Measurements from ENCODE around the gene AFF3.

The AFF3 gene

DNA sequence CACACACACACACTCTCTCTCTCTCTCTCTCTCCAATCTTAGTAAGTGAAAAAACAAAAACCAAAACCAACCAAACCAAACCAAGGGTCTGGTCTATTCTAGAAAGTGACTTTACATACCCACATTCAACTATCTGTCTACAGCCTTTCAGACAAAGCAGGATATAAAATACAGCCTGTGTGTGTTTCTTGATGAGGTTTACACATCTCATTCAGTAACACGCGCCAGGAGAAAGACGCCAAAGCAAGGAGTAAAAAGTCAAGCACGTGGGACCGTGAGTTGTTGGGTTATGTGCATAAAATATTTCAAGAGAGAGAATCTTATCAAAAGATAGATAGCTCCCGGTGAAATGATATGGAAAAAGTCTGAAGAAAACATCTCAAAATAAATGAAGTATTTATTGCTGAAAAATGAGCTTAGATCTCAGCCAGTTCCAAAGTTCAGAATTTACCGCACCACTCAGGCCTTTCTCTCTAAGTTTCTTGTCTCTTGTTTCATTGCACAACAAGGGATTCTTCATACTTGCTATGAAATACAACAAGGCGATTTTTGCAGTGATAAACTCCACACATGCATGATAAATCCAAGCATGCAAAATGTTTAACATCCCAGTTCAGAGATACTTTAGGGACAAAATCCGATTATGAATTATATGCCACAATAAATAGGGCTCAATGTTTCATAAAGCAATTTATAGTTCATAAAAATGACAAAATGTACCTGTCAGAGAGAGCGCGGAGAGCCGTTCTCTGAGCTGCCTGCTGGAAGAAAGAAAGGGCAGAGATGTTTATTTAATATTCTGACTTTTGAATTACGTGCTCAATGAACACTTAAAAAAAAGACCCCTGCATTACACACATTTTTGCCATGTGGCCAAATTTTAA lies 493.2 kb downstream of the AFF3 start:
- DNase-seq: no peak

DNA sequence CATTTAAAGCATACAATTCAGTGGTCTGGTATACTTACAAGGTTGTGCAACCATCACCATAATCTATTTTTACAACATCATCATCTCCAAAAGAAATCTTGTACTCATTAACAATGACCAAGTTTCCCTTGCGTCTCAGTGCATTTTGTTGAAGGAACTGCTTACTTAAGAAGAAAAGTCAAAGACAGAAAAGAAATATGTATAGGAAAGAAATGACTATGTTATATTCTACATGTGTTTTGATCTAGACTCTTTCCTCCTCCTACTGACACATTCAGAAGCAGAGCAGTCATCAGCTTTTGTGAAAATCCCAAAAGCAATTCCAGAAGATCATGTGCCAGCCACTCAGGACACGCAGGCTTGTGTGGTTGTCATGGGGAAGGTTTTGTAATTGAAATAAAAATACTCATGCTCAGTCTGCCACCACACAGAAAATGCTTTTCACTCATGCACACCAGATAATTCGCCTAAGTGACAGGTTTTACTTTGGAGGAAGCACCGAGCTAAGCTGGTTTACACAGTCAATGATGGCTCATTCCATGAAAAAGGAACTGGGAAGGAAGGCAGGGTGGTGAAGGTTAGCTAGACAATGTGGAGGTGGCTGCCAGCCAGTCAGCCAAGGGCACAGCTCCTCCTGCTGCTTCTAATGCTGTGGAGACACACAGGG lies 494.1 kb downstream of the AFF3 start:
- DNase-seq: peak; percentile 1

DNA sequence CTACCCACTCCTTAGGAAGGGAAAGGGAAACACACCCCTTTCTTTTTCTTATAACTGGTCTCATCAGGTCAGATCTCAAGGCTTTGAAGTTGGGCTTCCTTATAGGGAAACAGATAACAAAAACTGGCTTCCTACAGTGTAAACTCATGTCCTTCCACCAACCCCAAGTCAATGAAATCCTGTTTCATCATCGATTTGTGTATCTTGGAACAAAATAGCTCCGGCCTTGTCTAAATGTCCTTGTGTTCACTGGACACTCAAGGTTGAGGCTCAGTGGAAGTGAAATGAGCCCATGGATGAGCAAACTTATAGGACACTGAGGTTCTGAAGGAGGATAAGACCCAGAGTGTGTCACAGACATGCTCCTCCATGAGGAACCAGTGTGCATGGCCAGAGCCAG lies 496.4 kb downstream of the AFF3 start:
- DNase-seq: no peak

DNA sequence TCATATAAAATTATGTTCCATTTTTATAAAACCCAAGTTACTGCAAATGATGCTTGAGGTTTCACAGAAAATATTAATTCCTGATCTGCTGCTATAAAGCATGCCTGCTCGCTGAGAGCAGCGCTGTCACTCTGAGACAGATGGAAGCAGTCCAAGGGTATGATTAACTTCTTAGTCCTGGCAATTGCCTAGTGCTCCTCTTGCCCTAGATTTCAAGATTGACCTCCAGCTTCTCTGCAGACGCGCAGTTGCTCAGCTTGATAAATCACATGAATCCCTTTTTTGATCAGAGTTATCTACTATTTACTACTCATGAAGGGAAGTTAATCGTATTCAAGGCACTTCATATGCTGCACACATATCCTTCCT lies 498.0 kb downstream of the AFF3 start:
- no peak for DNase-seq

DNA sequence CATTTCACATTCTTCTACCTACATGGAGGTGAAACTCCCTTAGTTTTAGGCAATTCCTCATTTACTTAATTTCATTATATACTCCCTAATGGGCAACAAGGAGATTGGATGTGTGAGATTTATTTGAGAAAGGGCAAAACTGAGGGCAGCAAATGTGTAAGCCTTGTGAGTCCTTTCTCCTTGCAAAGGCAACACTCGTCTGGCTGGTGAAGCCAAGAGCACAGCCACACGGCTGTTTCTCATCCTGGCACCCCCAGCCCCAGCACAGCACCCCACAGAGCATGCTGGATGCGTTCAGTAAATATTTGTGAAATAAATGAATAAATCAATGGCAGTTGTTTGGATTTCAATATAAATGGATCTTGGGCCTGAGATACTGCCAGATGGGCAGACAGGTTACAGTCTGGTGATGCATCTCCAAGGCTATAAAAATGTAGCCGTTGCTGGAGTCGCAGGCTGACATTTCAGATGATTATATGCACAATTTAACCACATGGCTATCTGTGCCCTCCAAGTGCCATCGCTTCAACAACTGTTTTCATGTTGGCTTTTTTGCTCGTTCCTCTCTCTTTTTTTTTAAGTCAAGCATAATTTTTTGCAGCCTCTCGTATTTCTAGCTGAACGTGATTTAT lies 498.5 kb downstream of the AFF3 start:
- DNase-seq: no peak

DNA sequence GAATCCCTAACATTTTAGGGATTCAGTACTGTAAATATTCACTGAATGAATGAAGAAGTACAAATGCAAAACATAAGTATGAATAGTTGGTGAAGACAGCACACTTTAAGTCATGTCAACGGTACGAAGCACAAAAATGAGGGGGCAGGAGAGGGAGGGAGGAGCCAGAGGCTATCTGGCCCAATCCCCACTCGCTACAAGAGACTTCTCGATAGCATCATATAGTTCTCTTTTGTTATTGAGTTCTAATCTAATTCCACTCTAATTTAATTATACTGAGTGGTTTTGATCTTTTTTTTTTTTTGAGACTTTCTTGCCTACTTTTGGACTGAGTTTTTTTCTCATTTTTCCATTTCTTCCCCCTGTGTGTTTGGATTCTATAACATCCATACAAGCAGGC lies 500.4 kb downstream of the AFF3 start:
- DNase-seq: no peak

DNA sequence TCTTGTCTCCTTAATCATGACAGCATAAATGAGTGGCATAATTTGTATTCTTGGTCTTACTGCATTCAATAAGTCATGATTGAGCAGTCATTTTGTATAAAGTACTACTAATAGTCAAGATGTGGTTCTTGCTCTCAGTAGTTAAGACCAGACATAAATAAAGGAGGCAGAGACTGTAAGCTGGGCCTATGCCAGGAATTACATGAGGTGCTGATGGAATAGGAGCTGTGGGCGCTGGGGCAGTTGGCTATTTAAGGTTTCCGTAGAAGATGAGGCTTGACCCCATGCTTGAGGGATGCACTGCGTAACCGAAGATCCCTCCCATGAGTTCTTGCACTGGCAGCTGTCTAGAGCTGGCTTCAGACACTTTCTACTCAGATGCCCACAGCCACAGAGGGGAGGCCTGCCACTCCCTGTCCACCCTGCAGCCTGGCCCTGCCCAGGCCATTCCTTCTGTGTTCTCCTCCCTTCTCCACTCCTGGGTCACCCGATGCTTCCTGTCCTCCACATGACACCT lies 501.7 kb downstream of the AFF3 start:
- no peak for DNase-seq

DNA sequence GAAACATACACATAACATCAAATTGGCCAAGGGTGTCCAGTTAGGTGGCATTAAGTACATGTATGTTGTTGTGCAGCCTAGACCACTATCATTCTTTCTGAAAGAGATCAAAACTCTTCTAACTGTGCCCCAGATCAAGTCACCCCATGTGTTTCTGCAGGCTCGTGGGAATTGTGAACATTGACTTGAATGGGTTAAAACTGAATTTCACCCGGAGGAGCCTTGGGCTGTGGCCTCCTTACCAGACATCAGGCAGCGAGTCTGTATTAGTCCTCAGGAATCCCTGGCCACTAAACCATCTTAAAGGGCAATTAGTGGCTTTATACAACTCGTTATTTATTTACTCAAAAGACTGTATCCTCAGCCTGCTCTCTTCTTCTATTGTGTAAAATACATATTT lies 503.6 kb downstream of the AFF3 start:
- no peak for DNase-seq

DNA sequence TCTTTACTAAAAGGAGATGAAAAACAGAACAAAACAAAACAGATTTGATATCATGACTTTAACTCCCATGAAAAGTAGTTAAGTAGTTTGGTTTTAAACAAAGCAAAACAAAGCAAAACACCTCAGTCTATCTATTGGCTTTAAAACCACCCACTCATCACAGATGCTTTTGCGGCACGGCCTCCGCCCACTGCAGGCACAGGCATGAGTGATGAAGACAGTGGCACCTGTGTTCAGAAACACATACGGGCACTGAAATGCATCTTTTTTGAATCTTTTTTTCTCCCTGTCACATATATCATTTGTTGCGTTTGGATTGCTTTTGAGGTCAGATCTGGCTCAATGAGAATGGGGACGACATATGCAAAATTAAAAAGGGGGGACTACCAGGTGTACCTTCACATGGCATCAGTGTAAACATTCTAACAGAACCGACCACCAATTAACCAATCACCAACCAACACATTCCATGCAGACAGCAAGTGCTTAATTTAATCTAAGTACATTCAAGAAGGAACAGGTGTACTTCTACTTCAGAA lies 505.2 kb downstream of the AFF3 start:
- DNase-seq: no peak

DNA sequence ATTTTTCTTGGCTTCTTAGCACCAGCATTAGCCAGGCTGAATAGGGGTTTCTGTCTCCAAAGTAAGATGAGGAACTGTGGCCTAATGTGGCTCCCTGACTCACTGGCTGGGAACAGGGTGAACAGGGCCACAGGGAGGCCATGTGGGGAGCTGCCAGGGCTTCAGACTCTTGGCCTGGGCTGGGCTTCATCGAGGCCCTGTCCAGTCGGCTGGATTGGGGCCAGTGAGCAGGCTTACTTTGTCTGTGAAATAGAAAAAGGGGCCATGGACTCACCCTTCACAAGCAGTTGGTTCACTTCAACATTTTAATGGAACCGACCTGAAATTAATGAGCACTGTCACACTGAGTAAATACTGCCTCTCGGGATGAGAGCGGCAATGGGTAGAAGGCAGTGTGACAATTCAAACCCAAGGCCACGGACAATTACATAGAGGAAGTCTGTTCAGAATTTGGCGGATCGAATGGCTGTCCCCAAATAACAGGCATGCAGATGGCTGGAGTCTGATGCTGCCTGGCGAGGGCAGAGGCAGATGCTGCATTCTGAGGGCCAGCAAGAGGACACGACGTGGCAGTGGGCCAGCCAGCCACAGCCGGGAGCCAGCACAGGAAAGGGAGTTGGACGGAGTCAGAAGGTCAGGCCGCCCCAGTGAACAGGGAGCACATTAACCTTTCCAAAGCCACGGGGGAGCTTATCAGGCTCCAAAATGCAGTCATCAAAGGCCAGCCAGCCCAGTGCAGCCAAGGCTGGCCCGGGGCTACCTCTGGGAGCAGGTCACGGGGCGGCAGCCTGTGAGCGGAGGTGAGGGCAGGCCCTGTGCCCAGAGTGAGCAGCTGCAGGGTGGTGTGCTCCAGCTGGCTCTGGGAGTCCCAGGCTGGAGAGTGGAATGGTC lies 506.0 kb downstream of the AFF3 start:
- no peak for DNase-seq

DNA sequence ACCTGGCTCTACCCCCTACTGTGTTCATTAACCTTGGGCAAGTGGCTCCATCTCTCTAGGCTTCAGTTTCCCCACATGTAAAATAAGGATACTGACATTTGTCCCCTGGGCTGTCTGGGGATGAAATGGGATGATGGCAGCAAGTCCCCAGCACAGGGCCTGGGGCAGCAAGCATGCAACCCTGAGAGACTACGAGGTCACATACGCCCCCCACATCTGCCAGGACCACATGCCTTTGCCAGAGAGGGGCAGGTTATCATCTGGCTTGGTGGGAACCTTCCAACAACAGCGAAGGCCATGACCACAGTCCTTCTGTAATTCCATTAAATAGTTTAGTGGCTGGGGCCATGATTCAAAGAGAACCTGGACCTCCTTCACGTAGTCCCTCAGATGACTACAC lies 506.7 kb downstream of the AFF3 start:
- no peak for DNase-seq

DNA sequence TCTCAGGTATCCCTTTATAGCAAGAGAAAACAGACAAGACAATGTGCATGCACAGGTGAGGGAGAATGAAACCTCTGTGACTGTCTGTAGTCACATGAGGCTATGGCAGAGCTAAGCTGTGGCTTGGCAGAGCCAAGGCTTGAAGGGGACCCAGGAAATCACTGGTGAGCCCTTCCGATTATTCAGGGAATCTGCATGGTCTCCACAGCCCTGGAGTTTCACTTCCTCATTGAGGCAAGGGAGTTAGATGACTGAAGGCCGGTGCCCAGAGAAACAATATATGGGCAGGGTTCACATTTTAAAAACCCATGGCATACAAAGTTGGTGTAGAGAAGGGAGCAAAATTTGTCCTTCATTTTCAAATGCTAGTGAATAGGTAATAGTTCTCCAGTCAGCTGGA lies 508.2 kb downstream of the AFF3 start:
- no peak for DNase-seq

DNA sequence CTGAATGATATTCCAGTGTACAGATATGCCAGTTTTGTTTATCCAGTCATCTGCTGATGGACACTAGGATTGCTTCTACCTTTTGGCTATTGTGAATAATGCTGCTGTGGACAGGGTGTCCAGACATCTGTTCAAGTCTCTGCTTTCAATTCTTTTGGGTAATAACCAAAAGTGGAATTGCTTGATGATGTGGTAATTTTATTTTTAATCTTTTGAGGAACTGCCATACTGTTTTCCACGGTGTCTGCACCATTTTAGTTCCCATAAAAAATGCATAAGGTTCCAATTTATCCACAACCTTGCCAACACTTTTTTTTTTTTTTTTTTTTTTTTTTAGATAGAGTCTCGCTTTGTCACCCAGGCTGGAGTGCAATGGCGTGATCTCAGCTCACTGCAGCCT lies 510.7 kb downstream of the AFF3 start:
- DNase-seq: no peak

DNA sequence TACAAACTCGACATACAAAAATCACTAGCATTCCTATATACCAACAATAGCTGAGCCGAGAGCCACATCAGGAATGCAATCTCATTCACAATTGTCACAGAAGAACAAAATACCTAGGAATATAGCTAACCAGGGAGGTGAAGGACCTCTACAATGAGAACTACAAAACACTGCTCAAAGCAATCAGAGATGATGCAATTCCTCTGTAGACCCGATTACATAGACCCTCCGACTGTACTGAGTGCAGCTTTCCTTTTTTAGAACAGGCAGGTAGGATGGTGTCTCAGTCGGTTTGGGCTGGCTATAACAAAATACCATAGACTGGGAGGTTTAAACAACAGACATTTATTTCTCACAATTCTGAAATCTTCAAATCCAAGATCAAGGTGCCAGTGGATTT lies 513.1 kb downstream of the AFF3 start:
- no peak for DNase-seq

DNA sequence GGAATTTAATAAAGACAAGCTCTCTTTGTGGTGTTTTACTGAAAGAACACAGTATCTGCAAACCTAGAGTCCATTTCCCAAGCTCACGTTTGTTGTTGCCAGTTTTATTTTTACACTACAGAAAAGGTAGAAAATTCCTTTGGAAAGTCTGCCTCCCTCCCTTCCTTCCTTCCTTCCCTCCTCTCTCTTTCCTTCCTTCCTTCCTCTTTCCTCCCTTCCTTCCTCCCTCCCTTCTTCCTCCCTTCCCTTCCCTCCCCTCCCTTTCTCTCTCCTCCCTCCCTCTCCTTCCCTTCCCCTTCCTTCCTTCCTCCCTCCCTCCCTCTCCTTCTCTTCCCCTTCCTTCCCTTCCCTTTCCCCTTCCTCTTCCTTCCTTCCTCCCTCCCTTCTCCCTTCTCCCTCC lies 516.2 kb downstream of the AFF3 start:
- DNase-seq: no peak

DNA sequence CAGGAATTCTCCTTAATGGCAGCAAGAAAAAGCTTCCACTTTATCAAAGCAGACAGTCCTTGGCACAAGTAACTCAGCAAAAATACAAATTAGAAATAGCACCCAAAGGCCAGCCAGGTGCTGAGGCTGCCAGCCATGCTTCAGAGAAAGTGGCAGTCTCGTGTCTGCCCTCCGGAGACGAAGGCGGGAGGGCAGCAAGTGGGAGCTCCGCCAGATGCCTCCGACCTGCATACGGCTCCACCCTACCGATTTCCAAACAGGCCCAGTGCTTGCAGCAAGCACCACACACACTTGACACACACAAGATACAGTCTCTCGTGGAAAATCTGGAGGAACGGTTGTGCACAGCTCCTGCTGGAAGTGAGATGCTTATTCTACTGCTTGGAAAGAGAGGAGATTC lies 517.7 kb downstream of the AFF3 start:
- DNase-seq: no peak

DNA sequence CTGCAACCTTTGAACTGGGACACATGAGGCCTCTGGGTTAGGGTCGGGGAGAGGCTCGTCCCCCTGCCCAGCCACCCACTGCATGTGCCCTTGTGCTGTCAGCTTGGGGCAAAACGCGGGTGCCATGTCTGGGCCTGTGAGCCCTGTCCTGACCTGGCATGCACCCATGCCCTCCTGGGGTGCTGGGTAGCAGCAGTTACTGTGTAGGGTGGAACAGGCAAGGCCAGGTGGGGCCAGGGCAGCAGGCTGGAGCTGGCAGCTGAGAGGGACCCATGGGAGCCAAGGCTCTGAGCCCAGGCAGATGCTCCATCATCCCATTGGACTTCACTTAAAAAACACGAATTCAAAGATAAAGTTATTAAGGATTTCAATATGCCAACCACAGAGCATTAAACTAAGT lies 518.8 kb downstream of the AFF3 start:
- no peak for DNase-seq

DNA sequence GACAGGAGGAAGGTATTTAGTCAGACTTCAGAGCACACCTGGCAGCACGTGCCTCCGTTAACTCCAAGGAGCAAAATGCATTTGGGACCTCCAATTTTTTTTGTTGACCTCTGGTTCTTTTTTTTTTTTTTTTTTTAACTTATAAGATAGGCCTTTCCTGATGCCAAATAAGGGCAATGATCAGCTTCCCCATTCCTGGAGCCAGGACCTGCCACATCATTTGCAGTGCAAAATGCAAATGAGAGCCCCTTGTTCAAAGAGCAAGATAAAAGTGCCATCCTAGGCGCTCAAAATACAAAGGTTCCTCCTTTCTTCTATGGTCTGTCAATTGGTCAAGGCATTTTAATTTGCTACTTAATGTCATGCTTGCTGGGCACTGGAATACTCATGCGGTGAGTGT lies 519.4 kb downstream of the AFF3 start:
- no peak for DNase-seq

DNA sequence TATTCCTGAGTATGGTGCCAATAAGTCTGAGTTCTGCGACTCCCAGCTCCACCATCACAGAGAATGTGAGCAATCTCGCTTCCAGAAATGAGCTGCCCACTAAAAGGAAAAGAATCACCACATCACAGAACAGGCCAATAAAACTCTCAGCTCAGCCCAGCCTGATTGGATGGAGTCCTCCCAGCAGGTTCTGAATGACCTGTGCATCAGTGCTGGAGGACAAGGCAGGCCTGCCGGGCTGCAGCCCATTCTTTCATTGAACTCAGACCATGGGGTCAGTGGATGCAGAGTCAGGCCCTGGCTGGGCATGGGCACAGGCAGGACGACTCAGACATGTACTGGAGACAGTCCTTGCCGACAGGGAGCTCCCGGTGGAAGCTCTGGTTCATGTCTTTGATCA lies 519.9 kb downstream of the AFF3 start:
- no peak for DNase-seq

DNA sequence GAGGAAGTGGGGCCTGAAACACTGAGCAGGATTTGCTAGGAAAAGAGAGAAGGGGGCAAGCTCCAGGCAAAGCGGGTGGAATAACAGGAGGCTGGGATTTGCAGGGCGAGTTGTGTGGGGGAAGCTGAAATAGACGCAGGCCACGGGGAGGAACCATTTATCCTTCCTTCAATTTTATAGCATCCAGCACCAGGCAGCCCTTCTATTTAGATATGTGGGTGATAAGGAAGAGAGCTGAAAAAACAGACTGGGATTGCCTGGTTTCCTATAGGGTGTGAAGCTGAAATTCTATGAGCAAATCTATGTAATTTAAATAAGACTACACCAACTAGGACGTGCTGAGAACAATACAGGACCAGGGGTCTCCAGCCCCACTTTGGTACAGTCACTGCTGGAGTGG lies 520.6 kb downstream of the AFF3 start:
- DNase-seq: no peak

DNA sequence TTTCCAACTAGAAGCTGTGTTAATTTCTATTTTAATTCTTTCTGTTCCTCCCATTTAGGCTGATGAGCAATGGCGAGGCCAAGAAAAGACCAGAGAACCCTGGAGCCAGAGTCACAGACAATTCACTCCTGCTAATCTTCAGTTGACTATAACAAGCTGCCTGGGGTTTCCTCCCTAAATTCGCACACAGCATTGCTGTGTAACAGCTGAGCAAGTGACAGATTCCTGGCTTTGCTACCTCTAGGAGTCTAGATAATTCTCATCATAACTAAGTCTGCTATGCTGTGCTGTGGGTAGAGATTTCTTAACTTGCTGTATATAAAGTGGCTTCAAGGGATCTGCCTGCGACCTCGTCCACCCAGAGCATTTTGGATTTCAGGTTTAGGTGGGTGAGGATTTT lies 521.3 kb downstream of the AFF3 start:
- no peak for DNase-seq

DNA sequence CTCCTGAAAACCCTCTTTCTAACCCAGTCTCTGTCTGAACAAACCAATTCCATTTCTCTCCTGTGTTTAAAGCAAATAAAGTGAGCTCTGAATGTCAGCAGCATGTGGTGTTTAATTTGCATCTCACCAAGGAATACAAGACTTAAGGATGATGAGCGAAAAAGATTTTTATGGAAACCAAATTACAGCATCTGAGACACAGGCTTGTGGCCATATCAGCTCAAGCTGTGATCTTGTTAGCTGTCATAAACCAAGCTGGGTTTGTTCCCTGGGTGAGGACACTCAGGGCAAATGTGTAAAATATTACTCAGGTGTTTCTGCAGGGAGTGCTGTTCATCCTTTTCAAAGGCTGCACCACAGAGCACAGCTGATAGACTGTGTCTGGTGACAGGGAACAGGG lies 523.2 kb downstream of the AFF3 start:
- DNase-seq: no peak
